ENCODE data around the gene RNF212B.

Gene RNF212B

DNA sequence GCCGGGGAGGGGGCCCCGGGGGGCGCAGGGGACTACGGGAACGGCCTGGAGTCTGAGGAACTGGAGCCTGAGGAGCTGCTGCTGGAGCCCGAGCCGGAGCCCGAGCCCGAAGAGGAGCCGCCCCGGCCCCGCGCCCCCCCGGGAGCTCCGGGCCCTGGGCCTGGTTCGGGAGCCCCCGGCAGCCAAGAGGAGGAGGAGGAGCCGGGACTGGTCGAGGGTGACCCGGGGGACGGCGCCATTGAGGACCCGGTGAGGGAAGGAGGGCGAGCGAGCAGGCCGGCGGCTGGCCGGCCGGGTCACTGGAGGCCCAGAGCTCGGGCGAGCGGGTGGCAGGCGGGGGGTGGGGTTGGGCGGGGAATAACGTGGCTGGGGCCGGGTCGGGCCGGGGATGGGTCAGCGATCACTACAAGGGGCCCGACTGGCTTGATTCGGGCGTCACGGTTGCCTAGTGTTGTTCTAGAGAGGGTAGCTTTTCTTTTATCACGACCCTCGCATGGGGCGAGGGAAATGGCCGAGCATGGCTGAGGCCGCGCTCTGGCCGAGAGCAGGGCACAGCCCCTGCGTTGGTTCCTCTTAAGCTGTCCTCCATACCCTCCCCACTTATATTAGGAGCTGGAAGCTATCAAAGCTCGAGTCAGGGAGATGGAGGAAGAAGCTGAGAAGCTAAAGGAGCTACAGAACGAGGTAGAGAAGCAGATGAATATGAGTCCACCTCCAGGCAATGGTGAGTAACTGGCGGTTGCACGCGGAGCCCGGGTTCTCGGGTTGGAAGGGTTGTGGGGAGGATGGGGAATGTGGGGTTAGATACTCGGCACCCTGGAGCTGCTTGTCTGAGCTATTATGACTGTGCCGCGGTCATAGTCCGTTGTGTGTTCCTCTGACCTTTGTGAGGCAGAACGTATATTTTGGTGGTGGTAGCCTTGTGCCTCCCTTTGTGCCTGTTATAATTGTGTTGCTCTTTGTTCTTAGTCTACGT, 84.1 kb downstream of the RNF212B start:
- no peak for DNase-seq

Data from NCI-H187 (cell line).